Keratinocyte (primary cell): ENCODE measurements around the gene MED15. TPM values are rescaled to one million over a fixed set of nuclear protein-coding genes. Genes with fewer than 3 reads are reported as not detected.

Experiments used
- DNase-seq: peaks from one replicate; pipeline ENCODE4 v3.0.0-alpha.2; 2011; ENCODE audit warnings: low read depth, missing footprints, low spot score
- FAIRE-seq: peaks from 2 replicates; lab custom pipeline; 2011; peaks lifted over from hg19 to GRCh38; lab: Jason Lieb, UNC
- H2AFZ ChIP-seq: 2 replicates; pipeline ENCODE4 v1.6.0; 2012; ENCODE audit warnings: low read length, control low read depth, inconsistent platforms; ENCODE audit not compliant: control insufficient read depth
- H3K27ac ChIP-seq: 2 replicates; pipeline ENCODE4 v1.5.1; 2011; ENCODE audit warnings: low read length; ENCODE audit not compliant: control insufficient read depth, insufficient read depth
- H3K27me3 ChIP-seq: 3 replicates; pipeline ENCODE4 v1.6.0; 2011; ENCODE audit warnings: low read length; ENCODE audit not compliant: control insufficient read depth, insufficient read depth; ENCODE audit errors: extremely low read depth
- H3K36me3 ChIP-seq, 2 experiments: 2 replicates in 1 of 2; 3 replicates in 1 of 2; pipeline ENCODE4 v1.5.1; 2011; ENCODE audit warnings: low read length in 2 of 2, mild to moderate bottlenecking in 1 of 2; ENCODE audit not compliant: control insufficient read depth in 2 of 2, insufficient read depth in 2 of 2; ENCODE audit errors: extremely low read depth in 1 of 2
- H3K4me1 ChIP-seq: 3 replicates; pipeline ENCODE4 v1.5.1; 2011; ENCODE audit warnings: low read length; ENCODE audit not compliant: control insufficient read depth, insufficient read depth; ENCODE audit errors: extremely low read depth
- H3K4me2 ChIP-seq: 3 replicates; pipeline ENCODE4 v1.6.0; 2011; ENCODE audit warnings: low read depth, low read length; ENCODE audit not compliant: control insufficient read depth, insufficient read depth; ENCODE audit errors: extremely low read depth
- H3K4me3 ChIP-seq, 3 experiments: fragments of 200-600 bp in 1 of 3; sonication (generic) in 1 of 3; 2 replicates in 2 of 3; 3 replicates in 1 of 3; pipeline ENCODE4 v1.5.1; 2011 to 2016; ENCODE audit warnings: low read length in 3 of 3, mild to moderate bottlenecking in 3 of 3, control low read depth in 2 of 3, inconsistent platforms in 1 of 3, low read depth in 1 of 3, mixed read lengths in 1 of 3, mixed run types in 1 of 3, moderate library complexity in 1 of 3; ENCODE audit not compliant: control insufficient read depth in 2 of 3, insufficient read depth in 2 of 3; ENCODE audit errors: extremely low read depth in 1 of 3
- H3K79me2 ChIP-seq: 2 replicates; pipeline ENCODE4 v1.6.0; 2012; ENCODE audit warnings: low read length; ENCODE audit not compliant: control insufficient read depth, insufficient read depth
- H3K9ac ChIP-seq: 3 replicates; pipeline ENCODE4 v1.6.0; 2011; ENCODE audit warnings: low read length; ENCODE audit not compliant: control insufficient read depth, insufficient read depth; ENCODE audit errors: extremely low read depth
- H3K9me1 ChIP-seq: 3 replicates; pipeline ENCODE4 v1.6.0; 2011; ENCODE audit warnings: low read length; ENCODE audit not compliant: control insufficient read depth, insufficient read depth; ENCODE audit errors: extremely low read depth
- H3K9me3 ChIP-seq: 2 replicates; pipeline ENCODE4 v1.5.1; 2012; ENCODE audit warnings: low read depth, low read length; ENCODE audit not compliant: control insufficient read depth
- H4K20me1 ChIP-seq: 3 replicates; pipeline ENCODE4 v1.6.0; 2011; ENCODE audit warnings: low read length; ENCODE audit not compliant: control insufficient read depth, insufficient read depth; ENCODE audit errors: extremely low read depth
- EZH2 ChIP-seq: IDR thresholded peaks from one replicate; pipeline ENCODE4 v1.6.1; 2012; ENCODE audit warnings: inconsistent platforms, mild to moderate bottlenecking, low read length, moderate library complexity
- dilution Hi-C: fragments of 300-500 bp; cut with MboI; formaldehyde crosslinking; loops from one replicate; pipeline ENCODE4 v1.7.0; 2020; ENCODE audit warnings: low sequenced_read_pairs; ENCODE audit not compliant: extremely low pct_ligation_motif_present
- polyA plus RNA-seq, 5 experiments: library from polyadenylated mRNA; depleted of rRNA in 3 of 5; stranded (reverse) in 3 of 5; stranded (forward) in 1 of 5; unstranded in 1 of 5; fragments of >200 nt; gene quantifications; 1 replicate in 1 of 5; 2 replicates in 3 of 5; 3 replicates in 1 of 5; pipeline versions ENCODE4 v1.2.1 to v1.2.3, GENCODE V29; 2011 to 2012; ENCODE audit warnings: missing spikeins in 2 of 5, low read depth in 1 of 5, low replicate concordance in 1 of 5
- TF ChIP-seq, protein P1 (sequence below), 3 experiments: IDR thresholded peaks in 1 of 3; conservative IDR thresholded peaks in 1 of 3; optimal IDR thresholded peaks in 1 of 3; 2 replicates in 2 of 3; 3 replicates in 1 of 3; pipeline versions ENCODE3 to v1.5.1; 2011; ENCODE audit warnings: low read length in 3 of 3, mild to moderate bottlenecking in 3 of 3, moderate library complexity in 2 of 3, control low read depth in 1 of 3, inconsistent platforms in 1 of 3; ENCODE audit not compliant: insufficient read depth in 2 of 3; ENCODE audit errors: extremely low read depth in 1 of 3

MED15 gene
- polyA plus RNA-seq, 1 donor (not counting 4 experiments of a cell fraction or from before 2014, with no cell fraction given), result 24.9 TPM

DNA sequence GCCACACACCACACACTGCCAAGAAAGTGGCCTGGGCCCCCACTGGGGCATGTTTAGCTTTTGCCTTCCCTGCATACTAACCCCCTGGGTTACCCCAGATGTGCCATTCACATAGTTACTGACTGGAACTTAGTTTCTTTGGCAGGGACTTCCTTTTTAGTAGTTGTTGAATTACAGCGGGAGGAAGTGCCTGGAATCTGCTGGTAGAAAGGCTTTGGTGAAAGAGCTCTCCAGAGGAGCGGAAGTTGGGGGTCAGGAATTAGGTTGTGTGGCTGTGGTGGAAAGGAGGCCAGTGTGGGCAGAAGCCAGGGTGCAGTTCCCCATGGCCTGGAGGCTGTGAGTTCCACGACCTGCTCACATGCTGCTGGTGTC is 69.0 kb downstream of the MED15 start:
- Histone ChIP-seq H3K9me3 (no peaks in the 10 kb centered on the region), H3K4me3 (no peak overlapping the region), H3K27ac (no peak overlapping the region), H3K4me2 (no peak overlapping the region), H4K20me1 (peaks cover 15% of the 10 kb centered on the region), H3K9me1 (no peaks in the 10 kb centered on the region), H3K36me3 (peaks cover 66 to 67% of the 10 kb centered on the region in 2 experiments), H3K27me3 (no peaks in the 10 kb centered on the region), H2AFZ (no peak overlapping the region), H3K4me1 (no peaks in the 10 kb centered on the region), H3K9ac (no peak overlapping the region), H3K79me2 (peaks cover 47% of the 10 kb centered on the region)
- DNase-seq (no peak), FAIRE-seq (no peak)
- dilution Hi-C loops, result no loop called here
- no peak for TF ChIP-seq EZH2
- TF ChIP-seq, protein P1, sequence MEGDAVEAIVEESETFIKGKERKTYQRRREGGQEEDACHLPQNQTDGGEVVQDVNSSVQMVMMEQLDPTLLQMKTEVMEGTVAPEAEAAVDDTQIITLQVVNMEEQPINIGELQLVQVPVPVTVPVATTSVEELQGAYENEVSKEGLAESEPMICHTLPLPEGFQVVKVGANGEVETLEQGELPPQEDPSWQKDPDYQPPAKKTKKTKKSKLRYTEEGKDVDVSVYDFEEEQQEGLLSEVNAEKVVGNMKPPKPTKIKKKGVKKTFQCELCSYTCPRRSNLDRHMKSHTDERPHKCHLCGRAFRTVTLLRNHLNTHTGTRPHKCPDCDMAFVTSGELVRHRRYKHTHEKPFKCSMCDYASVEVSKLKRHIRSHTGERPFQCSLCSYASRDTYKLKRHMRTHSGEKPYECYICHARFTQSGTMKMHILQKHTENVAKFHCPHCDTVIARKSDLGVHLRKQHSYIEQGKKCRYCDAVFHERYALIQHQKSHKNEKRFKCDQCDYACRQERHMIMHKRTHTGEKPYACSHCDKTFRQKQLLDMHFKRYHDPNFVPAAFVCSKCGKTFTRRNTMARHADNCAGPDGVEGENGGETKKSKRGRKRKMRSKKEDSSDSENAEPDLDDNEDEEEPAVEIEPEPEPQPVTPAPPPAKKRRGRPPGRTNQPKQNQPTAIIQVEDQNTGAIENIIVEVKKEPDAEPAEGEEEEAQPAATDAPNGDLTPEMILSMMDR (optimal IDR thresholded peaks at IDR 0.05 in 1 of 3, IDR thresholded peaks at IDR 0.05 in 1 of 3, conservative IDR thresholded peaks at IDR 0.05 in 1 of 3; ENCODE audit: extremely low read depth in 1 of 3, insufficient read depth in 2 of 3, low read length in 3 of 3), result no peak

DNA sequence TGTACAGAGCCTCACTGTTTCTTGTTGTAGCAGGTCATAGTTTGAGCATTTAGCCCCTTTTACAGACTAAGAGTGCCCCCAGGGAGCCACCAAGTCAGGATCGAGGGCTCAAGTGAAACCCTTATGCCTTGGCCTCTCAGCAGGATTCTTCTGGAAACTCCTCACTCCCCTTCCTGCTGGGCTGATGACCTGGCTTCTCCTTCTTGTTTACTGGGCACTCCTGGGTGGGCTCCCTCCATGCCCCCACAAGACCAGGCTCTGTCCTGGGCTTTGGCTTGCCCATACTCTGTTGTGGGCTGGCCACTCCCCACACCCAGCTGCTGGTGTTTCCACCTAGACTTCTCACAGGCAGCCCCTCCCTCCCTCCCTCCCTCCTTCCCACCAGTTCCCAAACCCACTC is 69.6 kb downstream of the MED15 start:
- H3K9me3 ChIP-seq, result no peaks in the 10 kb centered on the region
- no peaks in the 10 kb centered on the region for H3K27me3 ChIP-seq
- H3K4me3 ChIP-seq, result no peak overlapping the region
- no peak overlapping the region for H3K27ac ChIP-seq
- FAIRE-seq, result no peak
- peaks cover 13% of the 10 kb centered on the region for H4K20me1 ChIP-seq
- no peaks in the 10 kb centered on the region for H3K9me1 ChIP-seq
- peaks cover 48% of the 10 kb centered on the region for H3K79me2 ChIP-seq
- TF ChIP-seq, protein P1 (optimal IDR thresholded peaks at IDR 0.05 in 1 of 3, IDR thresholded peaks at IDR 0.05 in 1 of 3, conservative IDR thresholded peaks at IDR 0.05 in 1 of 3; ENCODE audit: extremely low read depth in 1 of 3, insufficient read depth in 2 of 3, low read length in 3 of 3), result no peak
- no peak for TF ChIP-seq EZH2
- peaks cover 64 to 67% of the 10 kb centered on the region in 2 experiments for H3K36me3 ChIP-seq
- DNase-seq, result no peak
- no peak overlapping the region for H2AFZ ChIP-seq
- no peak overlapping the region for H3K4me2 ChIP-seq
- dilution Hi-C loops, result no loop called here
- H3K9ac ChIP-seq, result no peak overlapping the region
- H3K4me1 ChIP-seq, result no peaks in the 10 kb centered on the region
